NCI-H2029 (cell line): ENCODE measurements around the gene TMBIM1.

Experiments
- DNase-seq: peaks from one replicate; lab custom pipeline; 2025; lab: John Stamatoyannopoulos, UW

TMBIM1 gene

DNA sequence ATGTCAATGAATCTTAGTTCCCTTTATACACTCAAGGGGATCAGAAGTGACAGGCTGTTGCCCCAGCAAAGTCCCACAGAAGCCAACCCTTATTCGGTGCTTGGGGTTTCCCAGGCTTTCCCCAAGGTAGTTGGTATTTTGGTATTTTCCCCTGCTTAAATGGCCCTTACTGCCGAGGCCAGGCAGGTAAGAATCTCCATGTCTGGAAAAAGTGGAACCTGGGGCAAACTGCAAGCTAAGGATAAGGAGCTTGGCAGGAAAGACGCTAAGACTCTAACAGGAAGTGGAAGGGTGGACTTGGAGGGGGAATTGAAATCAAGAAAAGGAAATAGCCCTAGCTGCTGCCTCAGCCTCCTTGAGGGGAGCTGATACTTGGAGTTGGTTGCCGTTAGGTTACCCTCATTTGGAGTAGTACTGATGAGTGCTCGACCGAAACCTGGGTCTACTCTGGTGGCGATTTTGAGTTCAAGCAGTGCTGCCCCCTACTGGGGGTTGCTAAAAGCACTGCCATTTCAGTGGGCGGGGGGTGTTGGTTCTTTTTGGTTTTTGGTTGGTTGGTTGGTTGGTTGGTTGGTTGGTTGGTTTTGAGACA, 34.8 kb downstream of the TMBIM1 start:
- DNase-seq: no peak

DNA sequence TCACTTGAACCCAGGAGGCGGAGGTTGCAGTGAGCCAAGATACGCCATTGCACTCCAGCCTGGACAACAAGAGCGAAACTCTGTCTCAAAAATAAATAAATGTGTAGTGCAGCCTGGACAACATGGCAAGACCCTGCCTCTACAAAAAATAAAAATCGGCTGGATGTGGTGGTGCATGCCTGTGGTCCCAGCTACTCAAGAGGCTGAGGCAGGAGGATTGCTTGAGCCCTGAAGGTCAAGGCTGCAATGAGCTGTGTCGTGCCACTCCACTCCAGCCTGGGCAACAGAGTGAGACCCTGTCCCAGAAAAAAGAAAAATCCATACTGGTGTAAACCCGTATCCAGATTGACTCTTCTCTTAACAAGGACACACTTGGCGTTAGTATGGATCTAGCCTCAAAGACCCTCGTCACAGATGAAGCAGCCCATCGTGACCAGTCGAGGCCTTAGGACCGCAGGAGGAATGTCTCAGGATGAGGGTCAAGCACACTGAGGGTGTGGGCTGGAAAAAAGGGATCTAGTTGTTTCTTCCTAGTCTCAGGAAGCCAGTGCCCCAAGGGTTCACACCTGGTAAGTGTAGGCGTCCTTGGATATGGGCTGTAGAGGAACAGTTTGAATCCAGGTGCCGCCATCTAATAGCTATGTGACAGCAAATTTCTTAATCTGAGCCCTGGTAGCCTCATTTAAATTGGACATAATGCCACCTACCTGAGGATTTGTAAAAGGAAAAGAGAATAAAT, 35.5 kb downstream of the TMBIM1 start:
- DNase-seq: no peak

DNA sequence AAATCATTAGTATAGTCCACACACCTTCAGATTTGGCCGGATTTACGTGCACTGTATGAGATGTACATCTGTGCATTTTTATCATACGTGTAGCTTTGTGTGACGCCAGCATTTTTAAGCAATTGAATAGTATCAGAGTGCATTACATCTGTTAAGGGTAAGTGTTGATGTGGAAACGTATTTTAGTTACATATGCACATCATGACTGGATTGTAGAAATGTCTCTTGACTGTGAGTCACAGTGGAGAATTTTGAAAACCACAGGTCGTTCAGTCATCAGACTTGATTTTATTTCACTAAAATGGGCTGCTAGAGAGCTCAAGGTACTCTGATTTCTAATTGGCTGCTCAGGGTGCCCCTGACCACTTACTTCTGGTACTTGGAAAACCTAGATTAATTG, 36.9 kb downstream of the TMBIM1 start:
- DNase-seq: no peak

DNA sequence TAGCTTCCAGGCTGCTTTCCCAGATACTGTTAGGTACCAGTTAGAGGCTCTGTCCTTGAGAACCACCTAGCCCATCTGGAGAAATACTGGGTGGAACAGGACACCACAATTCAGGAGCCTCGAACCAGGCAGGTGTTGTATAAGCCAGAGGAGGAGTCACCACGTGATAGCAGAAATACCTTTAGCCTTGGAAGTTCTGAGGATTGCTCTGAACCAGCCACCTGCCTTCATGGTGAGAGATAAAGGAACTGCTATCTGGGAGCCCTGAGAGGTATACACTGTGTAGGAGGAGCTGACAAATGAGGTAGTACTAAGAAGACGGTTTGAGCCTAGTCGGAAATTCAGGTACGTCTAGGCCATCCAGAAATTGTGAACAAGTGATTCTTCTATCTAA, 39.1 kb downstream of the TMBIM1 start:
- DNase-seq: no peak

DNA sequence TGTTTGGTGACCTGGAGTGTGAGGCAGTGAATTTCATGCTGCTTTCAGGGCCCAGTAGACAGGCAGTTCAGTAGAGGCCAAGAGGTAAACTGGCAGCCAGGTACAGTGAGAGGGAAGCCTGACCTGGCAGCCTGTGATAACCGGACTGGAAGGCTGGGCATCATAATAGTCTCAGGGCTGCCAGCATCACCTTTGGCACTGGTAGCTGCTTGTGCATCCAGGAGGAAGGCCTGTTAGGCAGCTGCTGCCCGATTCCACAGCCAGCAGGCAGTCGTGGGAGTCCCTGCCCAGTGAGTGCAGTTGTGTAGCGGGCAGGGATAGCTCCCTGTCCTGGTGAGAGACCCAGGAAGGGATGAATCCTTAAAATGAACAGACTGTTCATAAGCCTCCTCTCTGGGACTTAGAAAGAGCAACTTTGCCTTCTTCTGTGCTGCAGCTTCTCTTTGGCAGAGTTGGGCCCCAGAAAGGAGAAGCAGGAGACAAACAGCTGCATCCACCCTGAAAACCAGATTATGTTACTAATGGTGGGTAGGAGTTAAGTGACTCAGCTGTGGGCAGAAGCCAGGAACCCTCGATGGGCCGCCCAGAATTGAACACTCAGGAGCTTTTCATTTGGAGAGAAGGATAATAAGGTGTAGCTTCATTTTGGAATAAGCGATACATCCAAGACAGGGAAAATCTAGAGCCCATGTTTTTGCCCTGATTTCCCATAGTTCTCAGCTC, 39.6 kb downstream of the TMBIM1 start:
- no peak for DNase-seq

DNA sequence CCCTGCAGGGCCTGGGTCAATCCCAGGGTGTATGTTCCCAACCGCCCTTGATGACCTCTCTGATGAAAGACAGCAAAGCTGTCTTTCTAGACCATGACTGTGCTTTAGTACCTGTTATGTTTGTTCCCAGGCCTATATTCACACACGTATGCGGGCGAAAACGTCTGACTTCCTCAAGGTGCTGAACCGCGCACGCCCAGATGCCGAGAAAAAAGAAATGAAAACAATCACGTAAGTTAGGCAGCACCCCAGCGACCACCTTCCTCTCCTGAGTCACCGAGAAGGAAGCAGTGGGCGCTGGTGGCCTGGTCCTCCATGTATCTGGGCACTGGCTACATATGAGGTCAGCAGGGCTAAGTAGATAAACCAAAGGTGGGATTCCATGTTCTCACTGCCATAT, 42.6 kb downstream of the TMBIM1 start:
- DNase-seq: no peak

DNA sequence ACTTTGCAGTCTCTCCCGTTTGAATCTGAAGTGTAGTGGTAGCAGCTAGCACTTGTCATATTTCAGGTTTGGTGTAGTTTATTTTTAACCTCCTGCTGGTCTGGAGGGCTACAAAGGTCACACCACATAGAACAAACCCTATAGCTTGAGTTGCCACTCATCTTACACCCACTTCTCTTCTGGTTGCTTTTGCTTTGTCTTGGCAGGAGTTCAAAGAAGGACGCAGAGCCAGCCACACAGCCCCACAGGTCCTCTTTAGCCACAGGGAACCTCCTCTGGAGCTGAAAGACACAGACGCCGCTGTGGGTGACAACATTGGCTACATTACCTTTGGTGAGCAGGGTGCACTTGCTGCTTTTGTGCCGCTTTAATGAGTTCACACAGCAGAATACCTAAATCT, 47.1 kb downstream of the TMBIM1 start:
- DNase-seq: no peak

DNA sequence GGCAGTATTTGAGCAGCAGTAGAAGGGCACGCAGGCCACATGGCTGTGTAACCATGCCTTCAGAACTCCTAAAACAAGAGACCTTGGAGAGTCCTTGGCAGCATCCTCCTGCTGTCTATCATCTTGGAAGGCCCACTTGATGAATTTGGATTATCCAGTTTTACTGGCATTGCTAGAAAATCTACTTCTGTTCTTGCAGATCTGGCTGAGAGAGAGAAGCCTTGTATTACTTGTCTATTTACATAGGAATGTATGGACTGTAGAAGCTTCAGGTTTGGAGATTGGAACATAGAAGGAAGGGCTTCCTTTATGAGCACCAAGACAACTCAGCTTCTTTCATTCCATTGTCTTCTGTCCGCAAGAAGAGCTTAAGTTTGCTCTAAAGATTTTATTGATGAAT, 47.6 kb downstream of the TMBIM1 start:
- no peak for DNase-seq

DNA sequence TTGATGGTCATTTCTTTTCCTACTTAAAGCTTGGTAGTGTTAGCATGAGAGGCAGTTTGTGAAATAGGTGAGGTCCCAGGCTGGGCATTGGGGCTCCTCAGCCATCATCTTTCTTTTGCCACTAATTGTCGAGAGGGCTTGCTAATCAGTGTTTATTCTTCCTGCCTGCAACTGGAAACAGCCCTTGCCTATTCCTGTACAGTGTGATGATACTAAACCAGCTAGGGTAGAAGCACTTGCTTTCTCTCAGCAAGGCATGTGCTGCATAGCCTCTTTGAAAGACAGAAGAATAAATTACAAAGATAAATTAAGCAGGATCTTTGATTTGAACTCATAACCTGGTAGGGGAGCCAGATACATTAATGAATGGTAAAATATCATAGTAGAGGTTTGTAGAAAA, 48.1 kb downstream of the TMBIM1 start:
- no peak for DNase-seq

DNA sequence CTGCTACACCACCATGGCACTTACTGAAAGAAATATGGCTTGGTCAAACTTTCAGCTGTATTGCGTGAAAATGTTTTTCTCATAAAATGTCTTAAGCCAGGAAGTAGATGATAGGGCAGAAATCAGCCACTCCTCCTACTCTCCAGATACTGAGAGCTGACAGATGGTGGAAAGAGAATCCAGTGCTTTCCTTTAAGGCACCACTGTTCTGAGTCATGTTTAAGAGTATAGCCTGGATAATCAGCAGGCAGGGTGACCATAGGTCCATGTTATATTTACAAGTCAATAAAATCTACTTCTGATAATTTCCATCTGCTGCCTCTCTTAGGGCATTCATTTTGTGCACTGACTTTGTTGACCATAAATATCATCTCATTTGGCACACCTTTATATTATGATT, 53.4 kb downstream of the TMBIM1 start:
- DNase-seq: no peak

DNA sequence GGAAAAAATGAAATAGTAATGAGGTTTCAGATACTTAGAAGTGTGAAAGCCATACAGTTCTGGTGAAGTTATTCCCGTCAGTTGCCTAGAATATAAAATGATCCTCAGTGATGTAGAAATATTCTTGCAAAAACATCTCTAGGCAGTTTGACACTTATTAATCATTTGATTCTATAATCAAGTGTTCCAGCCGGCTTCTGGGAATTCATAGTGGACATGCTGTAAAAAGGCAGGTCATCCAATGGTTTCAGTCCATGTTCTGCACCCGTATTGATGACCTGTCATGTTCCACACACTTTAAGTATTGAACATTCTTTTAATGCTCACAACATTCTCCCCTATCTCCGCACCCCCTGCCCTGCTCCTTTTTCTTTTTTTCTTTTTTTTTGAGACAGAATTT, 55.5 kb downstream of the TMBIM1 start:
- DNase-seq: no peak

DNA sequence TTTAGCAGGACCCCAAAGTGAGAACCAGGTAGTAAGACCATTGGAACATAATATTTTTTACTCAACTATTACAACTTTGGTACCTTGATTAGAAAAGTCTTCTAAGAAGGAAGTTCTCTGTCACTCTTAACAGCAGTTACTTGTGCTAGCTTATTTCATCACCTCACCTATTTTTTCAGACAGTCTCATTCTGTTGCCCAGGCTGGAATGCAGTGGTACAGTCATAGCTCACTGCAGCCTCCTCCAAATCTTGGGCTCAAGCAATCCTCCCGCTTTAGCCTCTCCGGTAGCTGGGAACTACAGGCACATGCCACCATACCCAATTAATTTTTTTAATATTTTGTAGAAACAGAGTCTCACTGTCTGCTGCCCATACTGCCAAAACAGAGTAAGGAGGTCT, 57.3 kb downstream of the TMBIM1 start:
- no peak for DNase-seq

DNA sequence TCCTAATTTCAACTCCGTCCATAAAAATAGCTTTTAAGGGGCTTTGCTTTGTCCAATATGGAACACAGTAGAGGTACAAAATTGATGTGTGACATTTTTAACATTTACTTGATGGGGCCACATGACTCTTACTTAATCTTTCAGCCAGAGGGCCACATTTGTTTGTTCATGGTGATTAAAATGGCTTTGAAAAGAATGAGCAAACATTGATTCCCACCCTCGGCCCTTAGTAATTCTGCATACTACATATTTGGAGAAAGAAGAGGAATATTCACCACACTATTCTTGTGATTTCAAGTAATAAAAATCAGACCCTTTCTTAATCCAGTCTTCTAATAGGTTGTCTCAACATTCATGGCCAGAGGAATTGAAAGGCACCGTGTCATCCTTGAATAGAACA, 57.8 kb downstream of the TMBIM1 start:
- no peak for DNase-seq

DNA sequence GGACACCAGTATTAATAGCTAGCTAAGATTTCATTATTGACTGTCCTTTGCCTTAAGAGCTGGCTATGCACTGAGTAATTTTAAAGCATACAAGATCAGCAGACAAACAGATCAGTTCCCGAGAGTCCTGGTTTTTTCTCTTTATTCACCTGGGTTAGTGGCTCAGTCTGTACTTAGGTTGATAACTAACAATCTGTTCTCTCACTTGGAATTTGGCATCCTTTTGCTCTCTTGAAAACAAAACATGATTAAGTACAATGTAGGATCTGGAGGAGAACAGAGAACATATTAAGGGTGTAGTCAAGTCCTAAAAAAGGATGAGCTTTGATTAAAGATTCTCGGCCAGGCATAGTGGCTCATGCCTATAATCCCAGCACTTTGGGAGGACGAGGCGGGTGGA, 58.8 kb downstream of the TMBIM1 start:
- DNase-seq: no peak

DNA sequence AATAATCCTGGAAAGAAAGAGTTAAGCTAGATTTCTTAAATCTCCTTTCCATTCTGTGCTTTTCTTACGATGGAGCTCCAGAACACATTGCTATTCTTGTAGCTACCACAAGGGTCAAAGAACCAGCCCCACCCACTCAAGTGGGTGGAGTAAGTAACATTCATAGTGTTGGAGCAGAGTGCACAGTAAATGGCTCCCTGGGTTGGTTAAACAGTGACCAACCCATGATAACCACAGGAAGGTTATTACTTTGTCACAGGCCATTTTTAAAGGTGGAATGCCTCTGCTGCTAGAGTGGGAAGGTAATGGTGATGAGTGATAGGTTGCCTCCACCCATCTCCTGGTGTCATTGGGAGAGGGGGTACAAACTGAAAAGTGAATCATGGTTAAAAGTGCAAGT, 61.4 kb downstream of the TMBIM1 start:
- DNase-seq: no peak

DNA sequence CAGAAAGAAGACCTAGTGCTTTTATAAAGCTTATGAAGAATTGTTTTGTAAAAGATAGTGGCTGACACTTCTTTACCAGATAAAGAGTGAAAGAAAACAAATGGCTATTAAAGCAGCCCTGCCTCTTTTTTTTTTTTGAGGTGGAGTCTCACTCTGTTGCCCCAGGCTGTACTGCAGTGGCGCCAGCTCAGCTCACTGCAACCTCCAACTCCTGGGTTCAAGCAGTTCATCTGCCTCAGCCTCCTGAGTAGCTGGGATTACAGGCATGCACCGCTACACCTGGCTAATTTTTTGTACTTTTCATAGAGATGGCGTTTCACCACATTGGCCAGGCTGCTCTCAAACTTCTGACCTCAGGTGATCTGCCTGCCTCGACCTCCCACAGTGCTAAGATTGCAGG, 62.5 kb downstream of the TMBIM1 start:
- DNase-seq: no peak

DNA sequence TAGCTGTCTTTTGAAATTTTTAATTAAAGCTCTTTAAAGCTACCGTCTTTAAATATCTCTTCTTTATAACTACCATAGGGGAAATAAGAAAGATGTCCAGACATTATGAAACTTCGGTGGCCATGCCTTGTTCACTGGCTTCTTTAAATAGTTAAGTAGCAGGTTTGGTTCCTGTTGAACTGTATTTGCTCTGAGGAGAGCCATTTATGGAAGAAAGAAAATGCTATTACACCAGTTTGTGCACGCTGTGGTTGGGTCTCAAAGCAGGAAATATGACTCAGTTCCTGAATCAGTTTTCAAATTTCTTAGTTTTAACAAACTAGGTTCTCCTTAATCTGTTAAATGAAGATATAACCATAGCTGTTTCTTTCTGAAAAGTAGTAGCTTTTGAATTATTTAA, 63.1 kb downstream of the TMBIM1 start:
- DNase-seq: no peak

DNA sequence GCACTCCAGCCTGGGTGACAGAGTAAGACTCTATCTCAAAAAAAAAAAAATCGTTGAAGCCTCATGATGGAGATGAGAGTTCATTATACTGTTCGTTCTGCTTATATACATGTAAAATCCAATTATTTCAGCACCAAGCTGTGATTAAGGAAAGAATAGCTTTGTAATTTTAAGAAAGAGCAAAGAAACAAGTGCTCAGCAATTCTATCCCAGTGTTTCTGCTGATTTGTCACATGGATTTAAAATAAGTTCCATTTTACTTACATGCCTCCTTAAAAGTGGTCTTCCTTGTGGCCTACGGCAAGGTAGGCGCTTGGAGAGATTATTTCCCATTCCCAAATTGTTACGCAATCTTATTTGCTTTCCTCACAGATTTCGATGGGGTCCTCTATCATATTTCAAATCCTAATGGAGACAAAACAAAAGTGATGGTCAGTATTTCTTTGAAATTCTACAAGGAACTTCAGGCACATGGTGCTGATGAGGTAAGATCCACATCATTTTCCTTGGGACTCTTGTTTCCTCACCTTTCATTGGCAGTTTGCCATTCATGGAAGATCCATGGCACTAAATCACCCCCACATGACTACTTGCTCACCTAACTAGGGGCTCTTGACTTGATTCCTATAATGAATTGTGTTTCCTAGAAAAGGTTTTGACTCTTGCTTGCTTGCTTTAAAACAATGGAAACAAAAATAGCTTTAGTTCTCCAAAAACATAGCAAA, 63.8 kb downstream of the TMBIM1 start:
- DNase-seq: no peak

DNA sequence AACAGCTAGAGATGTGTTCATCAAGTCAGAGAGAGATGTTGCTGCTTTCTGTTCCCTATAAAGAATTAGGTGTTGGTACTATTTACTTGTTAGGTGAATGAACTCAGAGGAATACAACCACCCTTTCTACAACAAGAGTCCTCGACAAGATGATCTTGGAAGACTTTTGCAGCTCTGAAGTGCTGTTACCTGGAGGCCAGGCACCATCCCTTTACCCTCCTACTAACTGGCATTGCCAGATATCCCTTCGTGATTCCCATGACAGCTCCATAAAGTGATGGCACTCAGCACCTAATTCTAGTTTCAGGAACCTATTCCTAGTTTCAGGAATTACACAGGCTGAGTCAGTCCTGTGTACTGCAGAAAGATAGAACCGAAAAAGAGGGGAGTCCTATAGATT, 65.4 kb downstream of the TMBIM1 start:
- no peak for DNase-seq
